Pulmonary artery endothelial cell (primary cell): Measurements from ENCODE around the gene KEAP1. TPM values are rescaled to one million over a fixed set of nuclear protein-coding genes. Genes with fewer than 3 reads are reported as not detected.
"Not testable (repeated sequence)": the region's sequence is repeated elsewhere in the genome, so short reads cannot be mapped to it uniquely, and the experiment has no call there.

Experiments
- DNase-seq: peaks from one replicate; pipeline ENCODE4 v3.0.0-alpha.2; 2011; ENCODE audit warnings: low read depth, low spot score
- total RNA-seq: library from RNA; depleted of rRNA; stranded (reverse); fragments of >200 nt; gene quantifications from 2 replicates; pipeline ENCODE4 v1.2.3, GENCODE V29; 2014

Gene KEAP1
- 86.3 and 103 TPM in 2 replicates for total RNA-seq

DNA sequence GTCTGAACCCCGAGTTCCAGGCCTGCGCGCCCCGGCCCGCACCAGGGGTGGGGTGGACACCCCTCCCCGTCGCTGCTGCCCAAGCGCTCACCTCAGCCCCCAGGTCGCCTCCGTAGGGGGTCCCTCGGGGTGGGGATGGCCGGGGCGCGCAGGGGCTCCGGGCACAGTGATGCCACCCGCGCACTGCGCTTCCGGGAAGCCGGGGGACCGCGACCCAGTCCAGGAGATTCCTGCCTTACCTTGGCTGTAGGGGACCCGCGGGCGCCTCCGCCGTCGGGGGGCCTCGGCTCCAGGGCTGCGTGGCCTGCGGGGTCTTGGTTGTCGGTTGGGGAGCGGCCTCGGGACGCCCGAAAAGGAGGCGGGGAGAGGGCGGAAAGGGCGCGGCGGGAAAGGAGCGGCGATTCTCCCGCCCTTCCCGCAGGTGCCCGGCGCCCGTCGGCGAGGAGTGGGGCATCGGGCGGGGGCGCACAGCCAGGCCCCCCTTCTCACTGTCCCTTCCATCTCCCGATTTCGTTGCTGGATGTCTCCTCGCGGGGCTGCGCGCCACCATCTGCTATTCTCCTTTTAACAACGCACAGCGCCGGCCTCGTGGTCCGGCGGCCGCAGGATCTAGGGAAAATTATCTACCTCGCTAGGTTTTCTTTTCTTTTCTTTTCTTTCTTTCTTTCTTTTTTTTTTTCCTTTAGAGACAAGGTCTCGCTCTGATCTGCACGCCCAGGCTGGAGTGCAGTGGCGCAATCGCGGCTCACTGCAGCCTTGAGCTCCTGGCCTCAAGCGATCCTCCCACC, at the start of gene KEAP1:
TSS of gene KEAP1 (minus strand) at position 355 of the 788 bp plus-strand sequence. CDS start 3,323 bp downstream, outside the sequence.
- DNase-seq: no peak

DNA sequence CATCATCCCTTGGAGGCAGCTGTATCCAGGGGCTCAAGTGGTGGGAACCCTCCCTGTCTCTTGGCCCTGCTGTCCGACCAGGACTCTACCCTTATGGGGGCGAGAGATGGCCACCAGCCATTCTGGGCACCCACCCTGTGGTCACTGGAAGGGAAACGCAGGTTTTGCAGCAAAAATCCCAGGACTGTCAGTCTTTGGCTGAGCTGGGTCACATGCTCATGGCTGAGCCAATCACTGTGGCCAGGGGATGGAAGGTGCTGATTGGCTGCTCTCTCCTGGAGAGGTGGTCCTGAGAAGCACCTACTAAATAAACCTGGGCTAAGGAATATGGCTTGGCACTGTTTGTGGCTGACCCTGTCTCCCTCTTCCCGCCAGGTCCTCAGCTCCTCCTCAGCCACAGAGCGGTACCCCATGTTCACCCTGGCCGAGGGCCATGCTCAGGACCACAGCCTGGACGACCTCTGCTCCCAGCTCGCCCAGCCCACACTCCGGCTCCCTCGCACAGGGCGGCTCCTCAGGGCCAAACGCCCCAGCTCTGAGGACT, 49.4 kb upstream of the KEAP1 start:
- no peak for DNase-seq

DNA sequence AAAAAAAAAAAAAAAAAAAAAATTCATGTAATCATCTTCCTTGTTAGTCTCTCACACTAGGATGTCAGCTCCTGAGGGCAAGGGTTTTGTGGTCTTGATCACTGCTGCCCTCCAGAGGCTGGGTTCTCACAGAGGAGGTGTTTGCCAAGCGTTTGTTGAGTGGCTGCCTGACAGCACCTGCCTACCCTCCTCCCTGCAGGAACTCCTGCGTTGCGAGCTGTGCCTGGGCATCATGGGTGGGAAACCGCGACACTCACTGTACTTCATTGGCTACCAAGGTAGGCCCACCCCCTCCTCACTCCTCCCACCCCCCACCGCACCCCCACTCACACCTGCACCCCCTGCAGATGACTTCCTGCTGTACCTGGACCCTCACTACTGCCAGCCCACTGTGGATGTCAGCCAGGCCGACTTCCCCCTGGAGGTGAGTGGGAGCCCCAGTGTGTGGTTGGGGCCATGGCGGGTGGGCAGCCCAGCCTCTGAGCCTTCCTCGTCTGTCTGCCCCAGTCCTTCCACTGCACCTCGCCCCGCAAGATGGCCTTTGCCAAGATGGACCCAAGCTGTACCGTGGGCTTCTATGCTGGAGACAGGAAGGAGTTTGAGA, 48.6 kb upstream of the KEAP1 start:
- DNase-seq: no peak

DNA sequence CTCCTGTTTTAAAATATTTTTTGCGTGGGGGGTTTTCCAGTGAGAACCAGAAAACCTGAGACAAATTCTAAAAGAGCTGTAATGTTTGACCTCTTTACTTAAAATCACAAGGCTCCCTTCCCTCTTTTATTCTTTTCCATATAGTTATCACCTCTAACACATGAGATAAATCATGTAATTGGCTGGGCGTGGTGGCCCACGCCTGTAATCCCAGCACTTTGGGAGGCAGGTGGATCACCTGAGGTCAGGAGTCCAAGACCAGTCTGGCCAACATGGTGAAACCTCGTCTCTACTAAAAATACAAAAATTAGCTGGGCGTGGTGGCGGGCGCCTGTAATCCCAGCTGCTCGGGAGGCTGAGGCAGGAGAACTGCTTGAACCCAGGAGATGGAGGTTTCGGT, 47.9 kb upstream of the KEAP1 start:
- DNase-seq: not testable (repeated sequence)

GRCh38 chr19:10550336-10550735, 47.2 kb upstream of the KEAP1 start:
- no peak for DNase-seq

- DNase-seq: no peak
Measured at GRCh38 chr19:10549733-10550132, 46.6 kb upstream of the KEAP1 start.

DNA sequence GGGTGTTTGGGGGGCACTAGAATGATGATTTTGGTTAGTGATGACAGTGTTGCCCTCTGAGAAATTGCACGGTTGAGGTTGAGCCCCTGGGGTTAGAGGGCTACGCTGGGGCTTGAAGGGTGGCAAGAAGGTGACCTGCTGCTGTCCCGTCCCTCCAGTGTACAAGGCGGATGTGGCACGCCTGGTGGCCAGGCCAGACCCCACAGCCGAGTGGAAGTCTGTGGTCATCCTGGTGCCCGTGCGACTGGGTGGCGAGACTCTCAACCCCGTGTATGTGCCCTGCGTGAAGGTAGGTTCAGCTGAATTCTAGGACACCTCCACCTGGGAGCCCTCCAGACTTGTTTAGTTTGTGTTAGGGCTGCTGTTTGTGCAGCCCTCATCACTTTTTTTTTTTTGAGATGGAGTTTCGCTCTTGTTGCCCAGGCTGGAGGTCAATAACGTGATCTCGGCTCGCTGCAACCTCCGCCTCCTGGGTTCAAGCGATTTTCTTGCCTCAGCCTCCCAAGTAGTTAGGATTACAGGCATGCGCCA, 45.7 kb upstream of the KEAP1 start:
- no peak for DNase-seq

GRCh38 chr19:10546817-10547216, 43.7 kb upstream of the KEAP1 start:
- DNase-seq: no peak

DNA sequence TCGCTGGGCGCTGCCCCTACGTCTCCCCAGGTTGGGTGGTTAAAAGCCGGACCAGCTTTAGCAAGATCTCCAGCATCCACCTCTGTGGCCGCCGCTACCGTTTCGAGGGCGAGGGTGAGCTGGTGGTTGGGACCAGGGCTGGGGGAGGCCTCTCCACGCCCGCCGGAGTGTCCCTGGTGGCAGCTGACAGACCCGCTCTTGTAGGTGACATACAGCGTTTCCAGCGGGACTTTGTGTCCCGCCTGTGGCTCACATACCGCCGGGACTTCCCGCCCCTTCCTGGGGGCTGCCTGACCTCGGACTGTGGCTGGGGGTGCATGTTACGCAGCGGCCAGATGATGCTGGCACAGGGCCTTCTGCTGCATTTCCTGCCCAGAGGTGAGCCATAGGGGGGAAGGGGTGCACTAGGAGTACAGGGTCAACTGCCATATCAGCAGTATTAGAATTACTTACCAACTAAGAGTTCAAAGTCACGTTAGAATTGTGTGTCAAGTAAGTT, 41.6 kb upstream of the KEAP1 start:
- no peak for DNase-seq

DNA sequence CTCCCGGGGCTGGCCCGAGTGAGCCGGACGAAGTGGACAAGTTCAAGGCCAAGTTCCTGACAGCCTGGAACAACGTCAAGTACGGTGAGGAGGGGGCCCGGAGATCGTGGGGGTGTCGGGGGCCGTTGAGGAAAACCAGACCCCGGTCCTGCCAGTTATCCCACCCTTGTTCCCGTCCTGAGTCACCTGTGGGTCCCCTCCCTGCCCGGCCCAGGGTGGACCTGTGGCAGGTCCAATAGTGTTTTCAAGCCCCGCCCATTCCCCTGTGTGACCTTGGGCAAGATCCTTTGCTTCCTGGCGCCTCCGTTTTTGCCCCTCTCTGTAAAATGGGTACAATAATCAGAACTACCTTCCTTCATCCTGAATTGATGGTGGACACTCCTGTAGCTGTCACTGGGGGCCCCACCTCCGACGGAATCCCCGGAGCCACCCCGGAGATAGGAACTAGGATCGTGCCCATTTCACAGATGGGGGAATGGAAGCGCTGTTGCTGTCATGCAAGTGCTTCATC, 41.1 kb upstream of the KEAP1 start:
- DNase-seq: no peak

DNA sequence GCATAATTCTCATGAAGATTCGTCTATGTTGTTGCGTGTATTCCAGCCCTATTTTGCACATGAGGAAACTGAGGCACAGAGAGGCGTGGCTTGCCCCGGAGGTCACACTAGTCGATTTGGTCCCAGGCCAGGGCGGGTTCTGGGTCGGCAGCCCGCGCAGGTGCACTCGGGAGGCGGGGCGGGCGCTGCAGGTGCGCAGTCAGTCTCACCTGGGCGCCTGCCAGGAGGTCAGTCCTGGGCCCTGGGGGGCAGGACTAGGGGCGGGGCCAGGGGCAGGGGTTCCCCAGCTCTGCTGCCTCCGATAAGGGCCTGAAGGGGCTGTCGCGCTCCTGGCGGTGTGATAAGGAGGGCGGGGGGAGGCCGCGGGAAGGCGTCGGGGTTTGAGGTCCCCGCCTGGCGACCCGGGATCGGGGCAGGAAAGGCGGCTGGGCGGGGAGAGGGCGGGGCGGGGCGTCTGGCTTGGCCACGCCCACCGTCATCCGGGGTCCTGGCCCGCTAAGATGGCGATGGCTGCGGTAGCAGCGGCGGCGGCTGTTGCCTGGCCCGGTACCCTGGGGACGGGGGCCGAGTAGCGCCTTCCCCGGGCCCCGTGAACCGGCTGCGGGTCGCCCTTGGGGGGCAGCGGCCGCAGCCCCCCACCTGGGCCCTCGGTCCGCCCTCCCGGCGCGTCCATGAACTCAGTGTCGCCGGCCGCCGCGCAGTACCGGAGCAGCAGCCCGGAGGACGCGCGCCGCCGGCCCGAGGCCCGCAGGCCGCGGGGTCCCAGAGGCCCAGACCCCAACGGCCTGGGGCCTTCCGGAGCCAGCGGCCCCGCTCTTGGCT, 40.5 kb upstream of the KEAP1 start, which contains the start of gene ATG4D:
TSS of gene ATG4D (plus strand) at position 485 of the 822 bp plus-strand sequence. CDS start at position 672, 187 bp downstream.
- no peak for DNase-seq

- DNase-seq: no peak
Measured at GRCh38 chr19:10543059-10543419, 39.9 kb upstream of the KEAP1 start.

DNA sequence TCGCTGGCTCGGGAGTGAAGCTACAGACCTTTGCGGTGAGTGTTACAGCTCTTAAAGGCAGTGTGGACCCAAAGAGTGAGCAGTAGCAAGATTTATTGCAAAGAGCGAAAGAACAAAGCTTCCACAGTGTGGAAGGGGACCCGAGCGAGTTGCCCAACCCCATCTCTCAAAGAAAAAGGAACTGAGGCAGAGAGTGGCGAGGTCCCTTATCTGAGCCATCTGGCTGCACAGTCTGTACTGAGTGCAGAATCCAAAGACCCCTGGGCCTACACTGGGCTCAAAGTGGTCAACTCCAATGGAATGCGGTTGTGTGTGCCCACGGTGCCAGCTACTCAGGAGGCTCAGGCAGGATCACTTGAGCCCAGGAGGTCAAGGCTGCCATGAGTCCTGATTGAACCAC, 35.9 kb upstream of the KEAP1 start:
- not testable (repeated sequence) for DNase-seq

DNA sequence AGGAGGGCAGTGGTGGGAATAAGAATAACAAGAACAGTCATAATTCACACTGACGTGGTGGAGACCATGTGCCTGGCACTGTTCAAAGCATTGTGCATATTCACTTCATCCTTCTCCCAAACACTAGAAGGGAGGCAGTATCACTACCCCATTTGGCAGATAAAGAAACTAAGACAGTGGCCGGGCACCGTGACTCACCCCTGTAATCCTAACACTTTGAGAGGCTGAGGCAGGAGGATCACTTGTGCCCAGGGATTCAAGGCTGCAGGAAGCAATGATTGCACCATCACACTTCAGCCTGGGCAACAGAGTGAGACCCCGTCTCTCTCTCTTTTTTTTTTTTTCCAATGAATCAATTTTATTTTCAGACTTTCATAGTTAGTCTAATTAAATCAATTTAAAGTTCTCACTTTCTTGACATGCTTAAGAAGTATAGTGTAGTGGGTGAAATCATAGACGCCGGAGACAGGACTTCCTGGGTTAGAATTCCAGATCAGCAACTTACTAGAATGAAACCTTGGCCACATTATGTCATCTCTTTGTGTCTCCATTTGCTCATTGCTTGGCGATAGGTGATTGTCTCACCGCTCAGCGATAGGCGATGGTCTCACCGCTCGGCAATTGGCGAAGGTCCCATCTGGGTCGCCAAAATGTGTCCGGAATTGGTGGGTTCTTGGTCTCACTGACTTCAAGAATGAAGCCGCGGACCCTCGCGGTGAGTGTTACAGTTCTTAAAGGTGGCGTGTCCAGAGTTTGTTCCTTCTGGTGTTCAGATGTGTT, 35.2 kb upstream of the KEAP1 start:
- DNase-seq: no peak

DNA sequence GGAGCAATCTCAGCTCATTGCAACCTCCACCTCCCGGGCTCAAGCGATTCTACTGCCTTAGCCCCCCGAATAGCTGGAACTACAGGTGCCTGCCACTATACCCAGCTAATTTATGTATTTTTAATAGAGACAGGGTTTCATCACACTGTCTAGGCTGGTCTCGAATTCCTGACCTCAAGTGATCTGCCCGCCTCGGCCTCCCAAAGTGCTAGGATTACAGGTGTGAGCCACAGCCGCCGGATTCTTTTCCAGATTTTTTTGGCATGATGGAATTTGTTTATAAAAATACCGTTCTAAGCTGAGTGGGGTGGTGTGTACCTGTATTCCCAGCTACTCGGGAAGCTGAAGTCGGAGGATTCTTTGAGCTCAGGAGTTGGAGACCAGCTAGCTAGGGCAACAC, 34.5 kb upstream of the KEAP1 start:
- DNase-seq: no peak

GRCh38 chr19:10535613-10536012, 32.5 kb upstream of the KEAP1 start:
- no peak for DNase-seq

- DNase-seq: no peak
Measured at GRCh38 chr19:10533646-10534386, 30.7 kb upstream of the KEAP1 start.

DNA sequence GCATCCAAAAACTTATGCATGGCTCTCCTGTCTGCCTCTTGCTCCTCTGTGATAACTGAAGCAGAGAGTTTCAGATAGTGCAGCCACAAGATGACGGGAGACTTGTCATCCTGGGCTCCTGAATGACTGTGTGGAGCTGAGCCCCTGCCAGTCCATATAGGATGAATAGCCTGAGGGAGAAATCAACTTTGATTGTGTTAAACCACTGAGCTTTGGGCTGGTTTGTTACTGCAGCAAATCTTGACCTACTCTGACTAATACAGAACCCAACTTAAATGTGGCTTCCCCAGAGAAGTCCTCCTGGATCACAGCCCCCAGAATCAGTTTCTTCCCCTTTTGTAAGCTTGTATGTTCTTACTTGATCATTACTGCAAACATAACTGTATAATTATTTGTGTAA, 29.3 kb upstream of the KEAP1 start:
- DNase-seq: no peak

- DNase-seq: not testable (repeated sequence)
Measured at GRCh38 chr19:10526887-10527286, 23.7 kb upstream of the KEAP1 start.

GRCh38 chr19:10525636-10526035, 22.5 kb upstream of the KEAP1 start:
- DNase-seq: no peak
